Lower leg skin (tissue), 3 donors: Measurements from ENCODE around the gene CEP104.

ENCODE experiments used
- CTCF ChIP-seq, 3 donors: fragments of 450-650 bp; IDR thresholded peaks; one replicate each; pipeline ENCODE4 v1.5.1; 2016; ENCODE audit warnings: antibody characterized with exemption in 3 of 3, mild to moderate bottlenecking in 3 of 3, moderate library complexity in 2 of 3
- POLR2A ChIP-seq, 2 donors: fragments of 450-650 bp; IDR thresholded peaks; one replicate each; pipeline ENCODE4 v1.6.1; 2016 to 2017; ENCODE audit warnings: antibody characterized with exemption in 2 of 2, mild to moderate bottlenecking in 1 of 2, moderate library complexity in 1 of 2

- TF ChIP-seq CTCF (IDR thresholded peaks at IDR 0.05) (no peak), POLR2A (IDR thresholded peaks at IDR 0.05) (no peak)
Observed at GRCh38 chr1:3869751-3870301, 12.8 kb upstream of the CEP104 start.
